ELF-1 (cell line): ENCODE measurements around the gene TM4SF1.
"Not testable (repeated sequence)": the region's sequence is repeated elsewhere in the genome, so short reads cannot be mapped to it uniquely, and the experiment has no call there.

ENCODE experiments used
- DNase-seq: peaks from one replicate; pipeline ENCODE4 v3.0.0-alpha.2; 2016; ENCODE audit warnings: low read depth, low spot score

The TM4SF1 gene

GRCh38 chr3:149395107-149396089 is 17.9 kb upstream of the TM4SF1 start:
- no peak for DNase-seq

- DNase-seq: peak; percentile 57
Measured at GRCh38 chr3:149393345-149394160, 16.1 kb upstream of the TM4SF1 start.

- no peak for DNase-seq
Measured at GRCh38 chr3:149391960-149392359, 14.5 kb upstream of the TM4SF1 start.

GRCh38 chr3:149390772-149391212 is 13.3 kb upstream of the TM4SF1 start:
- DNase-seq: peak; percentile 60

- no peak for DNase-seq
Measured at GRCh38 chr3:149390294-149390693, 12.8 kb upstream of the TM4SF1 start.

GRCh38 chr3:149388531-149389417 is 11.3 kb upstream of the TM4SF1 start:
- peak; percentile 32 for DNase-seq

- no peak for DNase-seq
Measured at GRCh38 chr3:149388001-149388440, 10.6 kb upstream of the TM4SF1 start.

GRCh38 chr3:149386299-149386606 is 8.8 kb upstream of the TM4SF1 start:
- no peak for DNase-seq

GRCh38 chr3:149385617-149386298 is 8.3 kb upstream of the TM4SF1 start:
- DNase-seq: no peak

- no peak for DNase-seq
Measured at GRCh38 chr3:149384911-149385321, 7.5 kb upstream of the TM4SF1 start.

GRCh38 chr3:149384167-149384566 is 6.7 kb upstream of the TM4SF1 start:
- DNase-seq: no peak

- no peak for DNase-seq
Measured at GRCh38 chr3:149383703-149384102, 6.3 kb upstream of the TM4SF1 start.

- DNase-seq: no peak
Measured at GRCh38 chr3:149382518-149382917, 5.1 kb upstream of the TM4SF1 start.

GRCh38 chr3:149382101-149382467 is 4.6 kb upstream of the TM4SF1 start:
- DNase-seq: no peak

GRCh38 chr3:149381173-149382100 is 4.0 kb upstream of the TM4SF1 start:
- no peak for DNase-seq

GRCh38 chr3:149380220-149380619 is 2.8 kb upstream of the TM4SF1 start:
- DNase-seq: not testable (repeated sequence)

GRCh38 chr3:149378478-149379309 is 1.2 kb upstream of the TM4SF1 start:
- DNase-seq: no peak

- no peak for DNase-seq
Measured at GRCh38 chr3:149376718-149377407, 586 bp downstream of the TM4SF1 start.
